Measurements from ENCODE around the gene TEPSIN. TPM values are rescaled to one million over a fixed set of nuclear protein-coding genes. Genes with fewer than 3 reads are reported as not detected.

TEPSIN gene
- total RNA-seq, 4 donors from 2014 or later = 19.5 to 31.6 (median 23.5) TPM

DNA sequence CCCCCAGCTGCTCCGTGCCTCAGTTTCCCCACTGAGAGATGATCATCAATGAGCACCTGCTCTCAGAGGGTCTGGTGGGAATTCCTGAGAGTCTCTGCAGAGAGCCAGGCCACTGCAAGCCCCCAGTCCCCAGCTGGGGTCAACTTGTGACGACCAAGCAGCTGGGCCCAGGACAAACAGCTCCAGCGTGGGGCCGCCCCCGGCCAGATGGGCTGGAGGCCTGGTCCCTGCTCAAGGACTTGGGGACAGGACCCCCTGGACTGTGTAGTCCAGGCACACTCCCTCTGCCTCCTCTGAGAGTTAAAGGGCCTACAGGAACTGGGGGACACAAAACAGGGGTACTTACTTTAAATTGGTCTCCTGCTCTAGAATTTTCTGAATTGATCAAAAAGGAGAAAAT, 56.3 kb downstream of the TEPSIN start:
- TF ChIP-seq POLR2A (IDR thresholded peaks at IDR 0.05; ENCODE audit: low read depth) (no peak), CTCF (IDR thresholded peaks at IDR 0.05) (no peak), POLR2AphosphoS5 (IDR thresholded peaks at IDR 0.05) (no peak), EP300 (IDR thresholded peaks at IDR 0.05) (no peak)
- WGBS = 88% methylated on average over 4 of the region's 5 CpGs
- no peak overlapping the region for H3K4me3 ChIP-seq

GRCh38 chr17:81181811-81182185, 57.1 kb downstream of the TEPSIN start:
- H3K36me3 ChIP-seq = no peaks in the 10 kb centered on the region
- no peaks in the 10 kb centered on the region for H3K4me1 ChIP-seq
- intact Hi-C loops (cut with DNase I) = no loop called here
- H3K9me3 ChIP-seq = no peaks in the 10 kb centered on the region
- TF ChIP-seq POLR2A (IDR thresholded peaks at IDR 0.05; ENCODE audit: low read depth) (no peak), CTCF (IDR thresholded peaks at IDR 0.05) (no peak), EP300 (IDR thresholded peaks at IDR 0.05) (no peak), POLR2AphosphoS5 (IDR thresholded peaks at IDR 0.05) (no peak)
- DNase-seq (ENCODE audit: extremely low spot score) = no peak
- peaks cover 0 to 49% (median 0%) of the 10 kb centered on the region in 4 donors for H3K27me3 ChIP-seq
- no peak overlapping the region for H3K4me3 ChIP-seq
- 100% methylated on average over 1 of the region's 19 CpGs for WGBS
- no peak overlapping the region for H3K27ac ChIP-seq (replicated peaks in 1 of 4)

More for the DNA sequence above, 56.3 kb downstream of the TEPSIN start:
- DNase-seq (ENCODE audit: extremely low spot score) = no peak
- H3K36me3 ChIP-seq = no peaks in the 10 kb centered on the region
- no peaks in the 10 kb centered on the region for H3K9me3 ChIP-seq
- H3K4me1 ChIP-seq = no peaks in the 10 kb centered on the region
- H3K27me3 ChIP-seq = peaks cover 0 to 49% (median 0%) of the 10 kb centered on the region in 4 donors
- no peak overlapping the region for H3K27ac ChIP-seq (replicated peaks in 1 of 4)
- intact Hi-C loops (cut with DNase I) = no loop called here

DNA sequence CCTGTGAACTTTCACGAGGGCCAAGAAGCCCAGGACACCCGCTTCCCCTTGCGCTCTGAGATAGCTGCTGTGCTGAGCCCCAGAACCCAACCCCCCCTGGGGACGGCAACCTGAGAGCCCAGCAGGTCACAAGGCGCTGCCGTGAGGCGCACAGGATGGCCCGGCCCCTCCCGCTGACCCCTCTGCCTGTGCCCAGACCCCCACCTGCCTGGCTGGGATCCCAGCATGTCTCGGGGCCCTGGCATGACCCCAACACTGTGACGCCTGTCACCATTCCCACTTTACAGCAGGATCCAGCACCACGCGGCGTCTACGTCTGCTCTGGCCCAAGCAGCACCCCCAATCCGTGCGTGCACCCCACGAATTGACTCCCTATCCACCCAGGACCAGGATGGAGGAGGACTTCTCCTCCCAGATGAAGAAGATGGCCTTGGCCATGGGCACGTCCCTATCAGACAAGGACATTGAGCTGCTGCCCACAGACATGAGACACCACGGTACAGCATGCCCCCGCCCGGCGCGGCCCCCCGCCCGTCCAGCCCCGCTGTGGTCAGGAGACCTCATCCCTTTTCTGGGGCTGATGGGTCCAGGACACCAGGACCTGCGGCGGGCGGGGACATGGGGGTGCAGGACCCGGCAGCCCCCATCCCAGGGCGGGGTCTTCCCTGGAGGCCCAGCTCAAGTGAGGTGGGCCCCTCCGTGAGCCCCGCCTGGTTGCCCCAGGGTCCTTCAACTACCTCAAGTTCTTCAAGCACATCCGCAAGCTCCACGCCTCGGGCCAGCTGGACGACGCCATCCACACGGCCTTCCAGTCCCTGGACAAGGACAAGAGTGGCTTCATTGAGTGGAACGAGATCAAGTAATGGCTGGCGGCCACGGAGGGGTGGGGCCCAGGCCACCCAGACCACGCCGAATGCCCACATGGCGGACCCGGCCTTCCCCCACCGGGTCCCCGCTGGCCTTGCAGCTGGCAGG, 57.7 kb downstream of the TEPSIN start:
- Histone ChIP-seq H3K27me3 (peaks cover 0 to 49% (median 0%) of the 10 kb centered on the region in 4 donors), H3K36me3 (no peaks in the 10 kb centered on the region), H3K4me1 (no peaks in the 10 kb centered on the region), H3K9me3 (no peaks in the 10 kb centered on the region), H3K4me3 (no peak overlapping the region), H3K27ac (replicated peaks in 1 of 4) (no peak overlapping the region)
- no peak for TF ChIP-seq POLR2A (IDR thresholded peaks at IDR 0.05; ENCODE audit: low read depth)
- no peak for TF ChIP-seq EP300 (IDR thresholded peaks at IDR 0.05)
- TF ChIP-seq POLR2AphosphoS5 (IDR thresholded peaks at IDR 0.05) = no peak
- no peak for TF ChIP-seq CTCF (IDR thresholded peaks at IDR 0.05)
- intact Hi-C loops (cut with DNase I) = no loop called here
- WGBS = 96% methylated on average over 25 of the region's 49 CpGs
- DNase-seq (ENCODE audit: extremely low spot score) = no peak

DNA sequence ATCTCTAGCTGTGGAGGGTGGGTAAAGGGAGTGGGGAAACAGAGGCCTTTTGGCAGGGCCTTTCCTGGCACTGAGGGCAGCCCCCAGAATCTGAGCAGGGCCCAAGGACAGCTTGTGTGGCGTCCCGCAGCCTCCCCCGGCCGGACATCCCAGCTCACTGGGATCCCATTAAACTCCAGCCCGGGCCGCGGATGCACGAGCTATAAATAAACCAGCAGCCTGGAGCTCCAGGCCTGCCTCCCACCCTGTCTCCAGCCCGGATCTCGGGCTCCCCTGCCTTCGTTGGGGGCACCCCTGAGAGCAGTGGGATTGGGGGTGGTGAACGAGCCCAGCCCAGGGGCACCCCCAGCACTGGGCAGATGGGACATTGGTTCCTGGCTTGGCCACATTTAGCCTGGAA, 59.0 kb downstream of the TEPSIN start:
- H3K4me3 ChIP-seq = no peak overlapping the region
- WGBS = 64% methylated on average over 12 of the region's 12 CpGs
- H3K36me3 ChIP-seq = no peaks in the 10 kb centered on the region
- no peaks in the 10 kb centered on the region for H3K4me1 ChIP-seq
- DNase-seq (ENCODE audit: extremely low spot score) = no peak
- intact Hi-C loops (cut with DNase I) = no loop called here
- peaks cover 0 to 4% (median 0%) of the 10 kb centered on the region in 4 donors for H3K9me3 ChIP-seq
- TF ChIP-seq CTCF (IDR thresholded peaks at IDR 0.05) (no peak), EP300 (IDR thresholded peaks at IDR 0.05) (no peak), POLR2A (IDR thresholded peaks at IDR 0.05; ENCODE audit: low read depth) (no peak), POLR2AphosphoS5 (IDR thresholded peaks at IDR 0.05) (no peak)
- no peak overlapping the region for H3K27ac ChIP-seq (replicated peaks in 1 of 4)
- H3K27me3 ChIP-seq = peaks cover 0 to 48% (median 0%) of the 10 kb centered on the region in 4 donors

Measured in esophagus muscularis mucosa (tissue), 4 donors.